ENCODE data around the gene DUSP28. TPM values are rescaled to one million over a fixed set of nuclear protein-coding genes. Genes with fewer than 3 reads are reported as not detected.

Gene DUSP28
- total RNA-seq, 1 experiment from 2014 or later: 10.7 TPM

GRCh38 chr2:240611601-240612210 is 51.5 kb downstream of the DUSP28 start:
- Histone ChIP-seq H3K36me3 (ENCODE audit: control insufficient read depth, insufficient read depth, low read length) (no peaks in the 10 kb centered on the region), H3K4me3 (ENCODE audit: low read depth in 2 of 2, low read length in 2 of 2) (no peak overlapping the region), H3K4me1 (ENCODE audit: control insufficient read depth, insufficient read depth, low read length) (no peaks in the 10 kb centered on the region), H3K27me3 (ENCODE audit: control insufficient read depth, insufficient read depth, low read length) (no peaks in the 10 kb centered on the region), H3K27ac (ENCODE audit: low read length) (no peak overlapping the region), H3K9me3 (ENCODE audit: control insufficient read depth, insufficient read depth, low read depth, low read length) (no peaks in the 10 kb centered on the region)
- ATAC-seq (no peak), DNase-seq (ENCODE audit: low read depth, low spot score) (no peak)
- TF ChIP-seq SIN3A (IDR thresholded peaks at IDR 0.05; ENCODE audit: borderline replicate concordance, insufficient read depth, low read depth, low read length) (no peak), TCF7L2 (IDR thresholded peaks at IDR 0.05; ENCODE audit: low read depth, low read length) (no peak), CTCF (IDR thresholded peaks at IDR 0.05) (no peak), POLR2AphosphoS5 (IDR thresholded peaks at IDR 0.05; ENCODE audit: low read depth, low read length) (no peak), REST (IDR thresholded peaks at IDR 0.05; ENCODE audit: insufficient read depth in 1 of 2, low read depth in 2 of 2, low read length in 1 of 2) (no peak)
- in situ Hi-C loops (cut with HindIII; ENCODE audit: low pct_unique_long_range_greater_than_20kb, low sequenced_read_pairs): no loop called here
- intact Hi-C loops (cut with micrococcal nuclease; ENCODE audit: unreplicated experiment): no loop called here
- BruUV-seq (replicated peaks): no TSS peak
- POLR2A ChIA-PET: no interaction called here
- CTCF ChIA-PET: no interaction called here

Other genes with a start within 250 kb of the DUSP28 start
- gene GPC1, start 124.7 kb upstream of the DUSP28 start, total RNA-seq (2021; ENCODE audit: unreplicated experiment): 88.7 TPM
- 19.5 TPM for gene ANKMY1, start 2.4 kb upstream of the DUSP28 start, total RNA-seq (2021; ENCODE audit: unreplicated experiment)
- 88.2 TPM for gene RNPEPL1, start 8.1 kb downstream of the DUSP28 start, total RNA-seq (2021; ENCODE audit: unreplicated experiment)
- 38.6 TPM for gene CAPN10, start 26.4 kb downstream of the DUSP28 start, total RNA-seq (2021; ENCODE audit: unreplicated experiment)
- 1.3 TPM for gene GPR35, start 65.1 kb downstream of the DUSP28 start, total RNA-seq (2021; ENCODE audit: unreplicated experiment)
- gene AQP12B, start 122.5 kb downstream of the DUSP28 start, total RNA-seq (2021; ENCODE audit: unreplicated experiment): not detected
- gene AQP12A, start 131.5 kb downstream of the DUSP28 start, total RNA-seq (2021; ENCODE audit: unreplicated experiment): not detected

All from Panc1 (cell line).